Measurements from ENCODE around the gene MYH7.
A peak's percentile ranks its signal among the peaks of the same experiment; 100 is the strongest.

The MYH7 gene

DNA sequence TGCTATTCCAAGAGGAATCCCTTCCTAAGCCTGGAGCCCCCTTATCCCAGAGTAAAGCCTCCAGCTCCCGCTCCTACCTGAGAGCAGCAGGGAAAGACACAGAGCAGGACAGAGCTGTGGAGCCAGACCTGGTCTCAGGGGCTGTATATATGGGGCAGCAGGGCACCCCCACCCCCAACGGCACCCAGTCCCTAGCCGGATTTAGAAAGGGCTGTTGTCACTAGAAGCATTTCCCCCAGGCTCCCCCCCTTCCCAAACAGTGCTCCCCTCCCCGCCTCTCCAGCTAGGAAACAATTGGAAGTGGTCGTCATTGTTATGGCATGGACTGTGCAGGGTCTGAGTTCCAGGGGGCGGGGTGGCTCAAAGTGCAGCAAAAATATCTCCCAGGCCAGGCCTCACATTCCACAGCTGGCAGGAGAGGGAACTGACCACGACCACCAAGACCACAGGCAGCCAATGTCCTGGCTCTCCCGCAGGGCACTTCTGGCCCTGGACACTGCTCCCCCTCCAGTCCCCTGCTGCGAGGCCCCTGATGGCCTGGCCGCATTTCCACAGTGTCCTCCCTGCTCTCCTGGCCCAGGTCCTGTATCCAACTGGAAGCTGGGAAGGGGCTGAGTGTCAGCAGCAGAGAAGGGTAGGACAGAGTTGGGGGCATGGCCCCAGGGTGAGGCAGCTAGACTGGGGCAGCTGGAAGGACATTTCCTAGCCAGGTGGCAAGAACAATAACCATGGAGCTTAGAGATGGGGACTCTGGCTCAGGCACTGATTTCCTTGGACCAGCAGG lies at the start of gene MYH7:
TSS of gene MYH7 (minus strand) at position 118 of the 784 bp plus-strand sequence. CDS start 1,928 bp downstream, outside the sequence.
- DNase-seq = no peak

DNA sequence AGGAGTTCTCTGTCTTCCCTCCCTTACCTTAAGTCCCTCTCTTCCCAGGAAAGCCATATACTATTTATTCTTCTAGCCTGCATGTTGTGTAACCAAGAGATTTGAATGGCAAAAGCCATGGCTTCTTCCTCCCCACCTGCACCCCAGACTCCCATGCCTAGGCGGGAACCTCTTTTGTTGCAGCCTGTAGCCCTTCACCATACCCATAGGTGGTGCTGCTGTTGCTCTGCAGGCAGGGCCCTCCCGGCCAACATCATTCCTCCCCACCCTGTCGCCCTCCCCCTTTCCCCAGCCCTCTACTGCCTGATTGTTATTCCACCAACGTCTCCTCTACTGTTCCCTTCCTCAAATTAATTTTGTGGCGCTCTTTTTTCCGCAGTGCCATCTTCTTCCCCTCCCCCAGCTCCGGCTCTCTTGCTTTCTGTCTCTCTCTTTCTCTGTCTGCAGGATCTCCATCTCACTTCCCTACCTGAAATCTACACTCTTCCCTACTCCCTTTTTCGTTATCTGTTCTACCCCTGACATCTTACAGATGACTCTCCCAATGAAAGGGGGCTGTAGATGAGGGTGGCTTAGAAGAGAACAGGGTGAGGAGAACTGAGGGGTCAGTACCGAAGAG lies 47.9 kb upstream of the MYH7 start:
- peak; percentile 31 for DNase-seq

DNA sequence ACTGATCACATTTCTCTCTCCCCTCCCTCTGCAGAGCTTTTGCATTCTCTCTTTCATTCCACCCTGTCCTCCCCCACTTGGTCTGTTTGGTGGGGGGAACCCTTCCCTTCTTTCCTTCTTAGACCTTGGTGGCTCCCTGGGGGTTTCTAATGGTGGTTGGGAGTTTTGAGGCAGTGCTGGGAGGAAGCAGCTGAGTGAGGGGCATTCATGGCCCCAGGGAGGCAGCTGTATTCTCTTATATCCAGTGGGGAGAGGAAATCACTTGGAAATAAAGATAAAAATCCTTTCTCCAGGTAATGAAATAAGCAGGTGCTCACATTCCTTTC lies 47.3 kb upstream of the MYH7 start:
- DNase-seq = no peak

DNA sequence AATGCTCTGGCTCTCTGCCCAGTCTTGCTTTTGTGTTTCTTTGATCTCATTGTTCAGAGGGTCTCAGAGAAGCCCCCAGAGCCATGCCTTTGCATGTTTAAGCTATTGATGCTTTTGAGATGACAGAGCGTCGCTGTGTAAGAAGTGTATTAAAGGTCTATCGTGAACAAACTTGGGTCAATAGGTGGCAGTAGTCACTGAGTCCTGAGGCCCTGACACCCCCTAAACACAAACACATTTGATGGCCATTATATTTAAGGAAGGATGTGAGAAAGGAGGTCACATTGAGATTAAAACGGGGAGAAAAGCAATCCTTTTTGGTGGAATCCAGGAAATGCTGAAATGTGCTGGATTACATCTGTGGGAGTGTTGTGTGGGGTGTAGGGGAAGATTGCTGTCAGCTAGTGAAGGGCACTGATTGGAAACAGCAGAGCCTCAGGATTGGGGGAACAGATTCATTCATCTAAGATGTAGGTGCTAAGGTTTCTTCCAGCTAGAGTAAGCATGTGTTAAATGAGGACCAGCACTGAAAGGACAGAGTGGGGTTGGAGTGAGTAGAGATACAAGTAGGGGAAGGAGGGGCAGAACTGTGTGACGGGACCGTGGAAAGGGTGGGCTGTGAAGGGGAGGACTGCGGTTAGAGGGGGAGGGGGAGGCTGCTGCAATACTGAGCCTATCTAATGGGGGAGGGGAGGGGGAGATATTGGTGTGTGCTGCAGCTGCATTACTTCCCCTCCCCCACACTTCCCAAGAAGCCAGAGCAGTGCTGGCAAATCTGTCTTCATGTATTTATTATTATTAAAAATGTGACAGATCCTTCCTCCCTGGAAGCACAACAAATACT lies 46.7 kb upstream of the MYH7 start:
- no peak for DNase-seq

DNA sequence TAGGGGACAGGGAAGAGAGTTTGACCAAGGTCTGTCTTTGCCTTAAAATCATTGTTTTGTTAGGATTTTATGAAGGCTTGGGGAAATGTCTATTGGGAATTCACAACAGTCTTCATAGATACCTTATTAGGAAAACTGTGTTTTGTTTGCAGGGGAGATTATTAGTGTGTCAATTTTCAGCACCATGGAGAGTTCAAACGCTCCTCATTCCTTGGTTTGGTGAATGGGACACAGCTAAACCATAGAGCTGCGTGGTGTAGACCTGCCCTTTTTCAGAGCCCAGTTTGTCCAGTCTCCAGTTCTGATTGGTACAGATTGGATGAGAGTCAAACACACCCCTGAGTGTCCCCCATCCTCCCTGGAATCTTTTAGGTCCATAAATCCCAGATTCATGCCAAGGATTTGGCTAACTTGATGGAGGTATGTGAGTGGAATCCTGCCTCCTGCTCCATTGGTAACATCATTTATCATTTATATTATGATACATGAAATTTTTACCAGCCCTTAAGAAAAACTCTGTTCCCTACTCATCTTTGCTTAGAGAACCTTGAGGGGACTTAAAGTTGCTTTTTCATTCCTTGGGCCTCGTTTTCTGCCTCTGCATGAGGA lies 46.0 kb upstream of the MYH7 start:
- DNase-seq = no peak

DNA sequence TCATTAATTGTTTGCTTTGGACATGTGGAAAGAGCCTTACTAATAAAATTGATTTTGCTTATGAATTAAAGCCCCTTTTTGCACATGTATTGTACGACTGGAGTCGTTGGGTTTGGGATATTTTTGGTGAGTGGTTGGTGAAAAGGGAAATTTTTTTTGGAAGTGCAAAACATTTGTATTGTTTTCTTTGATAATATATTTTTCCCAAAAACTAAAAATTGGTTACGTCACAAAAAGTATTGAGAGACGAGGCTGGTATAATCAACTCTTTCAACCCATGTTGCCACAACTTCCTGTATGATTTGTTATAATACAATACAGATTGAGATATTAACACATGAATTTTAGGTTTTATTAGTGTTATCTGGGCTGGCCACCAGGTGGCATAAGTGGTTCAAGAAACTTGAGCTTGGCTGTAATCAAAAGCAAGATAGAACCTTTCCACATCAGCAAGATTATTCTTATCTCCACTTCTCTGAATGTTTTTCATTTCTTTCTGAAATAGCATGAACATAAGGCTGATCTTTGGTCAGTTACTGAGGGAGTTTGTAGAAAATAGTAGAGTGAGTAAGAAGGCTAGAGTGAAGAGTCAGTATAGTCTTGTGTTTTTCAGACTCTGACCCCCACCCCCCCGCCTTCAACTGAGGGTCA lies 42.8 kb upstream of the MYH7 start:
- DNase-seq = peak; percentile 2

DNA sequence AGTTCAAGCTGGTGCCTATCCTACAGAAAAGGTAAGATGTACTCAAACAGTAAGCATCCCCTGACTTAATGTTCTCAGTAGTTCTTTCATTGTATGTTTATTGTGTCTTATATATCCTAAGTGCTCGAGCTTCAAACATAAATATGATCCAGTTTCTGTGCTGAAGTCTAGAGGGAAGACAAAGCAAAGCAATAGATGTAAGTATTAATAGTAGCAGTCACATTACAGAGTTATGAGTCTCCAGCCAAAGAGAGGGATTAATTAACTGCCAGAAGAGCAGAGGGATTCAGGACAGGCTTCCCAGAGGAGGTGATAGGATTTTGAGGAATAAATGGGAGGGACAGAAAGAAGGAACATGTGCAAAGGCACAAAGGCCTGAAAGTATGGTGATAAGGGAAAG lies 35.5 kb upstream of the MYH7 start:
- DNase-seq = no peak

DNA sequence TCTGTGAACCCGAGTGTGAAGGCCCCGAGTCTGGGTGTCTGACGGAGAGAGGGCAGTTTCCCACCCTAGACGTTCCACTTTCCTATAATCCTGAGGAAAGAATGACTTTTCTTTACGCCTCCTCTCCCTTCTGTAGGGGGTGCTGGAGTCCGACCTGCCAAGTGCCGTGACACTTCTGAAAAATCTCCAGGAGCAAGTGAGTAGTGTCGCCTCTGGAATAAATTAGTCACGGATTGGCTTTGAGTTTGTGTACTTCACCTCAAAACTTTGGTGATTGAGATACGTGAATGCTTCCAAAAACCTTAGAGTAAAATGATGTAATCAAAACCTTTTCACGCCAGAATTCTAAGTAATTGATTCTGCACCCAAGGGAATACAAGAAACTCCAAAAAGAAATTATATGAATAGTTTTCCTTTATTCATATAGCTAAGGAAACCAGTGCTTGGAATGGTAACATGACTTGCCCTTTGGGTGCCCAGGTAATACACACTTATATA lies 34.5 kb upstream of the MYH7 start:
- no peak for DNase-seq

DNA sequence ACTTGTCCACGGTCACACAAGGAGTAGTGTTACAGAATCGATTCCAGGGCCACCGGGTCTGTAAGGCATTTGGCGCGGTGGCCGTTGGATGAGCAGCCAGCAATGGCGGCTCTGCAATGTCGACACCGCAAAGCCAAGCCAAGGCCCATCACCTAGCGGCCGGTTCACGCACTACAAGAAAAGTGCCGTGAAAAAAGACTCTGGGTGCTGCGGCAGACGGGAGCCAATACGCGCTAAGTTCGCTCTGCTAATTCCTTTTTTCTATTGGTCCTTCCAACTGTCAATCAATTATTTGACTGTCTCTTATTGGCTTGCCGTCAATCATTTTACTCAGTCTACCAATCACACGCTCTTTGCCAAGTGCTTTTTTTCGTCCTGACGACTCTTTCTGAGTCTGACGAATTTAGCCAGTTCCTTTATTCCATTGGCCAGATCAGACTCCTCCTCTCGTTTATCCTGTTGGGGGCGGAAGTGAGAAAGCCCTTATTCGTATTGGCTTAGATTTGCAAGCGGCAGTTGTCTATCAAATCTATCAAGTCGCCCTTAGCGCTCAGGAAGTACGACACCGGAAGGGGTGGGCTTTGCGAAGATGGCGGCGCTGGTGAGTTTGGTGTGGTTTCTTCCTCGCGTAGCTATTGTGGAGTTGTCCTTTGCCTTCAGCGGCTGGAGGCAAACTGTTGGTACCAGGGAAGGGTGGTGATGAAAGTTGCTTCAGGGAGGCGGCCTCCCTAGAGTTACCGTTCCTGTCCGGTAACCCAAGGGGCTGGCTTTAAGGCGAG lies 33.9 kb upstream of the MYH7 start, which contains the start of gene NGDN:
TSS of gene NGDN (plus strand) at position 577 of the 779 bp plus-strand sequence. CDS start at position 590, 13 bp downstream.
- DNase-seq = peak; percentile 100

DNA sequence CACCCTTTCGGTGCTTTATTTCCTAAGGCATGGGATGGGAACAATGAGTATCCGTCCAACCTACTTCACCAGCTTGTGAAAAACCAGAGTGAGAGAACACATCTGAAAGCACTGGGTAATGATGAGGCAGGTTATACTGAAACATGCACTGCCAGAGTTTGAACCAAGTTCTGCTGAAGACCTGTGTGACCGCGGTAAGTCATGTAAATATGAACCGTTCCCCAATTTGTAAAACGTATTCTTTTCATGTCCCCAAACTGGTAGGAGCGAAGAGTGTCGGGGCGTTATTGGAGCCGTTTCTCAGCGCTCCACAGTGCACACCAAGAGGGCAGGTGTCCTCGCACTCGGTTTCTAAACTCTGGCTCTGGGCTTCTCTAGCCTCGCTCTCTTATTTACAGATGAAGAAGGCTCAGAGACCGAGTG lies 33.3 kb upstream of the MYH7 start:
- DNase-seq = no peak

DNA sequence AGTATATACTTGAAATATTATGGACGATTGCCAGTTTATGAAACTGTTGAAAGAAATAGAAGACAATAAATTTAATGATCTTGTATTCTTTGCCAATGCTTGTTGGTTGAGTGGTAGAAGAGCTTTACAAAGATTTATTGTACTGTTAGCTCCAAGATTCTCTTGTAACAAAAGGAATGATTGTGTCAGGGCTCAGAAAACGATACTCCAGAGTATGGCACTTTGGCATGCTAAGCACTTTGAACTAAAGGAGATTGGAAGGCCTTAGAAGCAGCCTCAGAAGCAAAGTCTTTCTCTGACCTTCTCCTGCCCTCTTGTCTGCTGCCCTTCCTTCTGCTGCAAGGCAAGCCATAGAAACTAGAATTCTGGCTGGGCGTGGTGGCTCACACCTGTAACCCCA lies 29.8 kb upstream of the MYH7 start:
- no peak for DNase-seq

DNA sequence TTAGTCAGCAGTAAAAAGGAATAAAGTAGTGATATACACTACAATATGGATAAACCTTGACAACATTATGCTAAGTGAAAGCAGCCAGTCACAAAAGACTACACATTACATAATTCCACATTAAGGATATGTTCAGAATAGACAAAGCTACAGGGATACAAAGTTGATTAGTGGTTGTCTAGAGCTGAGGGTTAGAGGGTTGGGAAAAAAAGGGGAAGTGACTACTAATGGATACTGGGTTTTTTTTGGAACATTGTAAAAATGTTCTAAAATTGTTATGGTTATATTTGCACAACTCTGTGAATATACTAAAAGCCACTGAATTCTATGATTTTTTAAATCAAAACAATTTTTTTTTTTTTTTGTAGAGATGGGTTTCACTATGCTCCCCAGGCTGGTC lies 29.2 kb upstream of the MYH7 start:
- no peak for DNase-seq

DNA sequence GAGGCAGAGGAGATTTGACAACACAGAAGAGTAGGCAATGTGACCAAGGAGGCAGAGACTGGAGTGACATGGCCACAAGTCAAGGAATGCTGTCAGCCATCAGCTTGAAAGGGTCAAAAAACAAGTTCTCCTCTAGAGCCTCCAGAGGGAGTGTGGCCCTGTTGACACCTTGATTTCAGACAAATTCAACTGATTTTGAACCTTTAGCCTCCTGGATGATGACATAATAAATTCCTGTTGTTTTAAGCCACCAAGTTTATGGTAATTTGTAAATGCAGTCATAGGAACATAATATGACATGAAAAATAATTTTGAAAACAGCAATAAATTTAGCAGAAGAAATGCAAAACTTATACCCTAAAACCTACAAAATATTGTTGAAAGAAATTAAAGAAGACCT lies 25.5 kb upstream of the MYH7 start:
- DNase-seq = no peak

DNA sequence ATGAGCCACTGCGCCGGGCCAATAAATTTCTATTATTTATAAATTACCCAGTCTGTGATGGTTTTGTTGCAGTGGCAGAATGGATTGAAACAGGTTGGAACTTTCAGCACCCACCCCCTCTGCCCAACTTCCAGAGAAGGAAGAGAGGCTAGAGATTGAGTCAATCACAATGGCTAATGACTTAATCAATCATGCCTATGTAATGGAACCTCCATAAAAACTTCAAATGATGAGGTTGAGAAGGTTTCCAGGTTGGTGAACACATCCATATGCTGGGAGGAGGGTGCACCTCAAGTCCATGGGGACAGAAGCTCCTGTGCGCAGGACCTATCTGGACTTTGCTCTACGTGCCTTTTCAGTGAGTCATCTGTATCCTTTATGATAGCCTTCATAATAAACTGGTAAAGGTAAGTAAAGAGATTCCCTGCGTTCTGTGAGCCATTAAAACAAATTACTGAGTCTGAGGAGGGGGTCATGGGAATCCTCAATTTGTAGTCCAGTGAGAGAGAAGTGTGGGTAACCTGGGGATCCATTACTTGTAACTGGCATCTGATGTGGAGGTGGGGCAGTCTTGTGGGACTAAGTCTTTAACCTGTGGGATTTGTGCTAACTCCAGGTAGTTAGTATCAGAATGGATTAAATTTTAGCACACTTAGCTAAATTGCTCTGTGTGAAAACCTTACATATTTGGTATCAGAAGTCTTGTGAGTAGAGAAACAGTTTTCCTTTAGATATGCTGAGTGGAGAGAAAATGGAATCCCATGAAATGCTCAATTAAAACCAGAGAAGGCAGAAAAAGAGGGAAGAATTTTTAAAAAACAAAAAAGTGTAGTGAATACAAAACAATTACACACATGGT lies 22.4 kb upstream of the MYH7 start:
- DNase-seq = no peak

DNA sequence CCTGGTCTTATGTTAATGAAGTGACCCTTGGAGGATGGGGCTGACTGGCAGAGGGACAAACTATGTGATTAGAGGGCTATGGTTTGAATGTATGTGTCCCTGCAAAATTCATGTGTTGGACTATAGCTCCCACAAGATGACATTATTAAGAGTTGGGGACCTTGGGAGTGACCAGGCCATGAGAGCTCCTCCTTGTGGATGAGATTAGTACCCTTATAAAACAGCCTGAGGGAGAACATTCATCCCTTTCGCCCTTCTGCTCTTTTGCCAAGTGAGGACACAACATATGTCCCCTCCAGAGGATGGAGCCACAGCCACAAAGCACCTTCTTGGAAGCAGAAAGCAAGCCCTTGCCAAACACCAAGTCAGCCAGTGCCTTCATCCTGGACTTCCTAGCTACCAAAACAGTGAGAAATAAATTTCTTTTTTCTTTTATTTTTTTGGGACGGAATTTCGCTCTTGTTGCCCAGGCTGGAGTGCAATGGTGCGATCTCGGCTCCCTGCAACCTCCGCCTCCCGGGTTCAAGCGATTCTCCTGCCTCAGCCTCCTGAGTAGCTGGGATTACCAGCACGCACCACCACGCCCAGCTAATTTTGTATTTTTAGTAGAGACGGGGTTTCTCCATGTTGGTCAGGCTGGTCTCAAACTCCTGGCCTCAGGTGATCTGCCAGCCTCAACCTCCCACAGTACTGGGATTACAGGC lies 21.6 kb upstream of the MYH7 start:
- DNase-seq = peak; percentile 22

DNA sequence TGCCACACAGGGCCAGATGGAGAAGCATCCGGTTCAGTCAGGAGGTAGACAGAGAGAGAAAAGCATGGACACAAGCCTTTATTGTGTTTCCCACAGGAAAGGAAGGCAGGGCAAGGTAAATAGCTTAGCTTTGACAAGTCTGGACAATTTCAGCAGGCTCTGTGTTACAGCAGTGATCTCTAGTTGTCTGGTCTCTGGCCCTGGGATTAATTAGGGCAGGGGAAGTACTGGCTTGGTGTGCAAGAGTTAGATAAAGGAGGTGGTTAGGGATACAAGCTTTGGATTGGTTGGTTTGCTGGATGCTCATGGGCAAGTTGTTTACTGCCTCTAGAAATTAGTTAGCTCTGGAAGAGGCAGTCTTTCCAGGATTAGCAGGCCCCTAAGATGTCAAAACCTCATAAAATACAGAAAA lies 19.0 kb upstream of the MYH7 start:
- DNase-seq = no peak

DNA sequence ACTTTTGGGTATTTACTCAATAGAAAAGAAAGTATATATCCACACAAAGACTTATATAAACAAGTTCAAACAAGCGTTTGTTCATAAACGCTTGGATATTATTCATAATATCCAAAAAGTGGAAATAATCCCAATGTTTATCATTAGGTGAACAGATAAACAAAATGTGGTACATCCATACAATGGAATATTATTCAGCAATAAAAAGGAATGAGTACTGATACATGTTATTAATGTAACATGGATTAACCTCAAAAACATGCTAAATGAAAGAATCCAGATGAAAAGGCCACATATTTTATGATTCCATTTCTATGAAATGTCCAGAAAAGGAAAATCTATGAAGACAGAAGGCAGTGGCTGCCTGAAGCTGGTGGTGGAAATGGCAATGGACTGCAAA lies 16.8 kb upstream of the MYH7 start:
- DNase-seq = no peak

DNA sequence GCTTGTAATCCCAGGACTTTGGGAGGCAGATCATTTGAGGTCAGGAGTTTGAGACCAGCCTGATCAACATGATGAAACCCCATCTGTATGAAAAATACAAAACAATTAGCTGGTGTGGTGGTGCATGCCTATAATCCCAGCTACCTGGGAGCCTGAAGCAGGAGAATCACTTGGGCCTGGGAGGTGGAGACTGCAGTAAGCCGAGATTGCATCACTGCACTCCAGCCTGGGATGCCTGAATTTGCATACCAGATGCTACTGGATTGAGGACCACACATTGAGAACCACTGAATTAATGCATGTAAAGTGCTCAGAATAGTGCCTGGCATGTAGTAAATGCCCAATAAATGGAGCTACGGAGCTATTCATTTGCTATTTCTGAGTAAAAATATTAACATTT lies 14.9 kb upstream of the MYH7 start:
- DNase-seq = no peak

DNA sequence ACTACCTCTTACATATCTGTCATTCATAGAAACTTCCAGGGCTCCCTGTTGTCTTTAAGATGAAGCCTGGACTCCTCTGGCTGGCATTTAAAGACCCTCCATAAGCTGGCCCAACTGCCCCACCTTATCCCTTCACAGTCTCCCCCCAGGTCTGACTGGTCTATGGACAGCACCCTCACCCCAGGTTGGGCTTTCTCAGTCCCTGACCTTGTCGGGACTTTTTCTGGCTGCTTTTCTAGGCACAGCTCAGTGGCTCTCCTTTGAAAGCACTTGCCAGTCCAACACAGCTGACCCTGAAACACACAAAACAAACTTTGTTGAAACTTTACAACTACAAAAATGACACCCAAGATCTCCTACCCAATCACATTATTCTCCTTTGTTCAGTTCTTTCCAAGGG lies 13.9 kb upstream of the MYH7 start:
- no peak for DNase-seq

Data from NCI-H524 treated with DMSO at 0.1 percent for 48 hours (cell line).